ENCODE measurements around the gene TIAL1. TPM values are rescaled to one million over a fixed set of nuclear protein-coding genes. Genes with fewer than 3 reads are reported as not detected.

TIAL1 gene
- total and polyA plus RNA-seq, 2 of the 13 experiments (the other 11 are each of a cell fraction or from before 2014, with no cell fraction given) = 31.5 to 148 TPM

DNA sequence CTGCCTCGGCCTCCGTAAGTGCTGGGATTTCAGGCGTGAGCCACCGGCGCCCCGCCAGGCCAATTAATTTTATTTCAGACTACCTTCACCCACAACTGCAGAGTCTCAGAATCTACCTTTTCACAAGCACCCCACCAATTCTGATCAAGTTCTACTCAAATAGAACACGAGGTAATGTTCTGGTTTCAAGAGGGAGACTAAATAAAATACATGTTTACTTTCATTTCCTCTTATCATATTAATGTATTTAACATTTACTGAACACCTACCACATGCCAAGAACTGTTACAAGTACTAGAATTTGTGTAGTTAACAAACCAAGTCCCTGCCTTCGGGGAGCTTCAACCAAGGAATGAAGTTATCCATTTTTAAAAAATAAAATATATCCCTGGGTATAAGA is 28.8 kb downstream of the TIAL1 start:
- no TSS peak for BruUV-seq (replicated peaks)
- Histone ChIP-seq H3K9ac (ENCODE audit: insufficient read depth, low read depth, low read length) (no peak overlapping the region), H3K27me3 (ENCODE audit: control insufficient read depth in 1 of 2, insufficient read depth in 2 of 2, low read length in 2 of 2) (no peaks in the 10 kb centered on the region), H3K9me3 (ENCODE audit: low read length) (no peaks in the 10 kb centered on the region), H3K27ac (ENCODE audit: extremely low read length, insufficient read depth, low read length) (no peak overlapping the region), H3K36me3 (replicated peaks in 1 of 2; ENCODE audit: control insufficient read depth in 1 of 2, insufficient read depth in 2 of 2, low read length in 2 of 2) (no peaks in the 10 kb centered on the region), H4K20me1 (ENCODE audit: insufficient read depth, low read length) (no peaks in the 10 kb centered on the region), H3K79me2 (ENCODE audit: insufficient read depth, low read length) (no peaks in the 10 kb centered on the region), H2AFZ (ENCODE audit: low read length) (no peak overlapping the region), H3K4me1 (ENCODE audit: insufficient read depth, low read length) (no peaks in the 10 kb centered on the region), H3K4me3 (replicated peaks in 1 of 3; ENCODE audit: insufficient read depth in 1 of 3, low read depth in 2 of 3, low read length in 3 of 3) (no peak overlapping the region), H3K4me2 (ENCODE audit: low read depth, low read length) (no peak overlapping the region)
- FAIRE-seq (no peak), ATAC-seq (no peak), DNase-seq (ENCODE audit: low spot score) (no peak)
- CTCF ChIA-PET (ENCODE audit: low intra/inter-chr PET ratio, low total read pairs) = no interaction called here
- POLR2A ChIA-PET = no interaction called here
- intact Hi-C loops (cut with micrococcal nuclease; ENCODE audit: unreplicated experiment) (no loop called here), in situ Hi-C loops (cut with HindIII; ENCODE audit: extremely low pct_ligation_motif_present, low pct_unique_long_range_greater_than_20kb) (no loop called here)
- WGBS (ENCODE audit: low lambda C conversion rate) = 79% methylated on average over 8 of the region's 8 CpGs
- no peak for TF ChIP-seq SOX5 (CRISPR knock-in tag; IDR thresholded peaks at IDR 0.05; ENCODE audit: borderline replicate concordance)
- TF ChIP-seq, protein P1, sequence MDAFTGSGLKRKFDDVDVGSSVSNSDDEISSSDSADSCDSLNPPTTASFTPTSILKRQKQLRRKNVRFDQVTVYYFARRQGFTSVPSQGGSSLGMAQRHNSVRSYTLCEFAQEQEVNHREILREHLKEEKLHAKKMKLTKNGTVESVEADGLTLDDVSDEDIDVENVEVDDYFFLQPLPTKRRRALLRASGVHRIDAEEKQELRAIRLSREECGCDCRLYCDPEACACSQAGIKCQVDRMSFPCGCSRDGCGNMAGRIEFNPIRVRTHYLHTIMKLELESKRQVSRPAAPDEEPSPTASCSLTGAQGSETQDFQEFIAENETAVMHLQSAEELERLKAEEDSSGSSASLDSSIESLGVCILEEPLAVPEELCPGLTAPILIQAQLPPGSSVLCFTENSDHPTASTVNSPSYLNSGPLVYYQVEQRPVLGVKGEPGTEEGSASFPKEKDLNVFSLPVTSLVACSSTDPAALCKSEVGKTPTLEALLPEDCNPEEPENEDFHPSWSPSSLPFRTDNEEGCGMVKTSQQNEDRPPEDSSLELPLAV (CRISPR knock-in tag; conservative IDR thresholded peaks at IDR 0.05; ENCODE audit: low read depth) = no peak
- TF ChIP-seq ZNF607 (CRISPR knock-in tag; IDR thresholded peaks at IDR 0.05; ENCODE audit: borderline replicate concordance) = no peak
- TF ChIP-seq, protein P2, sequence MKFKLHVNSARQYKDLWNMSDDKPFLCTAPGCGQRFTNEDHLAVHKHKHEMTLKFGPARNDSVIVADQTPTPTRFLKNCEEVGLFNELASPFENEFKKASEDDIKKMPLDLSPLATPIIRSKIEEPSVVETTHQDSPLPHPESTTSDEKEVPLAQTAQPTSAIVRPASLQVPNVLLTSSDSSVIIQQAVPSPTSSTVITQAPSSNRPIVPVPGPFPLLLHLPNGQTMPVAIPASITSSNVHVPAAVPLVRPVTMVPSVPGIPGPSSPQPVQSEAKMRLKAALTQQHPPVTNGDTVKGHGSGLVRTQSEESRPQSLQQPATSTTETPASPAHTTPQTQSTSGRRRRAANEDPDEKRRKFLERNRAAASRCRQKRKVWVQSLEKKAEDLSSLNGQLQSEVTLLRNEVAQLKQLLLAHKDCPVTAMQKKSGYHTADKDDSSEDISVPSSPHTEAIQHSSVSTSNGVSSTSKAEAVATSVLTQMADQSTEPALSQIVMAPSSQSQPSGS (CRISPR knock-in tag; IDR thresholded peaks at IDR 0.05) = no peak
- TF ChIP-seq GABPB1 (CRISPR knock-in tag; IDR thresholded peaks at IDR 0.05) = no peak
- no peak for TF ChIP-seq REPIN1 (CRISPR knock-in tag; IDR thresholded peaks at IDR 0.05; ENCODE audit: borderline replicate concordance, low read depth)
- no peak for TF ChIP-seq ZNF598 (CRISPR knock-in tag; IDR thresholded peaks at IDR 0.05; ENCODE audit: borderline replicate concordance)

All from HepG2 (cell line).